ENCODE data around the gene HEG1. TPM values are rescaled to one million over a fixed set of nuclear protein-coding genes. Genes with fewer than 3 reads are reported as not detected.

Gene HEG1
- polyA plus RNA-seq, 1 experiment: 98.3 TPM

- Histone ChIP-seq H3K9me3 (ENCODE audit: control insufficient read depth, insufficient read depth, low read length) (no peaks in the 10 kb centered on the region), H3K27ac (ENCODE audit: low read depth, low read length) (no peak overlapping the region), H3K4me3 (ENCODE audit: low read depth, low read length) (no peak overlapping the region), H3K27me3 (ENCODE audit: control insufficient read depth, insufficient read depth, low read length) (no peaks in the 10 kb centered on the region)
- ChIA-PET POLR2A (no interaction called here), CTCF (no interaction called here)
- TF ChIP-seq, protein P1, sequence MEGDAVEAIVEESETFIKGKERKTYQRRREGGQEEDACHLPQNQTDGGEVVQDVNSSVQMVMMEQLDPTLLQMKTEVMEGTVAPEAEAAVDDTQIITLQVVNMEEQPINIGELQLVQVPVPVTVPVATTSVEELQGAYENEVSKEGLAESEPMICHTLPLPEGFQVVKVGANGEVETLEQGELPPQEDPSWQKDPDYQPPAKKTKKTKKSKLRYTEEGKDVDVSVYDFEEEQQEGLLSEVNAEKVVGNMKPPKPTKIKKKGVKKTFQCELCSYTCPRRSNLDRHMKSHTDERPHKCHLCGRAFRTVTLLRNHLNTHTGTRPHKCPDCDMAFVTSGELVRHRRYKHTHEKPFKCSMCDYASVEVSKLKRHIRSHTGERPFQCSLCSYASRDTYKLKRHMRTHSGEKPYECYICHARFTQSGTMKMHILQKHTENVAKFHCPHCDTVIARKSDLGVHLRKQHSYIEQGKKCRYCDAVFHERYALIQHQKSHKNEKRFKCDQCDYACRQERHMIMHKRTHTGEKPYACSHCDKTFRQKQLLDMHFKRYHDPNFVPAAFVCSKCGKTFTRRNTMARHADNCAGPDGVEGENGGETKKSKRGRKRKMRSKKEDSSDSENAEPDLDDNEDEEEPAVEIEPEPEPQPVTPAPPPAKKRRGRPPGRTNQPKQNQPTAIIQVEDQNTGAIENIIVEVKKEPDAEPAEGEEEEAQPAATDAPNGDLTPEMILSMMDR (IDR thresholded peaks at IDR 0.05; ENCODE audit: low read depth, low read length): no peak
- DNase-seq (ENCODE audit: low read depth, low spot score): no peak
Measured at GRCh38 chr3:124974691-124975090, 81.1 kb downstream of the HEG1 start.

- POLR2A ChIA-PET: no interaction called here
- CTCF ChIA-PET: no interaction called here
- DNase-seq (ENCODE audit: low read depth, low spot score): no peak
Measured at GRCh38 chr3:124973290-124973689, 82.5 kb downstream of the HEG1 start.

GRCh38 chr3:124972457-124972856 lies 83.3 kb downstream of the HEG1 start:
- Histone ChIP-seq H3K27ac (ENCODE audit: low read depth, low read length) (no peak overlapping the region), H3K9me3 (ENCODE audit: control insufficient read depth, insufficient read depth, low read length) (no peaks in the 10 kb centered on the region), H3K27me3 (ENCODE audit: control insufficient read depth, insufficient read depth, low read length) (no peaks in the 10 kb centered on the region), H3K4me3 (ENCODE audit: low read depth, low read length) (no peak overlapping the region)
- no peak for DNase-seq (ENCODE audit: low read depth, low spot score)
- CTCF ChIA-PET: interaction anchor here (0.5 to 0.9 kb wide), 2 partner anchors 40 to 72 kb away, joined by 3 read pairs; no protein-coding TSS in a partner anchor
- POLR2A ChIA-PET: no interaction called here
- TF ChIP-seq, protein P1 (IDR thresholded peaks at IDR 0.05; ENCODE audit: low read depth, low read length): no peak

More at GRCh38 chr3:124973290-124973689, 82.5 kb downstream of the HEG1 start:
- H3K9me3 ChIP-seq (ENCODE audit: control insufficient read depth, insufficient read depth, low read length): no peaks in the 10 kb centered on the region
- no peaks in the 10 kb centered on the region for H3K27me3 ChIP-seq (ENCODE audit: control insufficient read depth, insufficient read depth, low read length)
- no peak overlapping the region for H3K27ac ChIP-seq (ENCODE audit: low read depth, low read length)
- TF ChIP-seq, protein P1 (IDR thresholded peaks at IDR 0.05; ENCODE audit: low read depth, low read length): no peak
- no peak overlapping the region for H3K4me3 ChIP-seq (ENCODE audit: low read depth, low read length)

DNA sequence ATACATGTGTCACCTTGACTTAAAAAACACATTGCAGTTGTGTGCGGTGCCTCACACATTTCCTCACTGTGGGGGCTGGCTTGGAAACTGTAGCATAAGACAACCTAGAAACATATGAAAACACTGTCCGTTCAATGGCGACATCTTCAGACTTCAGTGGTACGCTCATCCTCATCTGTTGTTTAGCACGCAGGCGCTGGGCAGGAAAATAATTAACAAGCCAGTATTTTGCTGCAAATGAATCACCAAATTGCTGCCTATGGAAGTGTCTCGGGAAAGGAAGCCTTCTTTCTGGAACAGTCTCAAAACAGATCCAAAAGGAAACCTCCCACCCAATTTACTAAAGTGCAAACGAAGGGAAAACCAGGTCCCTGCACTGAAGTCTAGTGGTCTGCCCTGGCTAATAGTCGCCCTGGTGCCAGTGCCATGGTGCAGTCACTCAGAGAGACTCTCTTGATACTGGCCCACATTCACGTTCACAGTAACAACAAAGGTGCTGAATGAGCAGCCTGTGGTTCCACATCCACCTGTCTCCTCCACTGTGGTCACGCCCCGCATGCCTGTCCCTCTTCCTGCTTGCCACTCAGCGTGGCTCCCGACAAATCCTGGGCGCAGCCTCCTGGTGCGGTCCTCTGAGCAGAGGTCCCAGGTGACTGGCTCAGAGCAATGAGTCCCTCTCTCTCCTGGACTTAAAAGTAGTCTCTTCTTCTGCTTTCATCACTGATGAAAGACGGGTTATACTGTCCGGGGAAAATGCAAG lies 85.7 kb downstream of the HEG1 start:
- no peak overlapping the region for H3K4me3 ChIP-seq (ENCODE audit: low read depth, low read length)
- POLR2A ChIA-PET: no interaction called here
- no peak for DNase-seq (ENCODE audit: low read depth, low spot score)
- H3K27ac ChIP-seq (ENCODE audit: low read depth, low read length): no peak overlapping the region
- no peaks in the 10 kb centered on the region for H3K9me3 ChIP-seq (ENCODE audit: control insufficient read depth, insufficient read depth, low read length)
- TF ChIP-seq, protein P1 (IDR thresholded peaks at IDR 0.05; ENCODE audit: low read depth, low read length): no peak
- CTCF ChIA-PET: interaction anchor here (0.8 kb wide), 1 partner anchor 69 kb away, joined by 3 read pairs; no protein-coding TSS in a partner anchor
- no peaks in the 10 kb centered on the region for H3K27me3 ChIP-seq (ENCODE audit: control insufficient read depth, insufficient read depth, low read length)

- Histone ChIP-seq H3K4me3 (ENCODE audit: low read depth, low read length) (no peak overlapping the region), H3K27me3 (ENCODE audit: control insufficient read depth, insufficient read depth, low read length) (no peaks in the 10 kb centered on the region), H3K9me3 (ENCODE audit: control insufficient read depth, insufficient read depth, low read length) (no peaks in the 10 kb centered on the region), H3K27ac (ENCODE audit: low read depth, low read length) (no peak overlapping the region)
- TF ChIP-seq, protein P1 (IDR thresholded peaks at IDR 0.05; ENCODE audit: low read depth, low read length): no peak
- POLR2A ChIA-PET: no interaction called here
- CTCF ChIA-PET: interaction anchor here (0.8 kb wide), 1 partner anchor 68 kb away, joined by 3 read pairs; no protein-coding TSS in a partner anchor
- DNase-seq (ENCODE audit: low read depth, low spot score): no peak
Measured at GRCh38 chr3:124969190-124969589, 86.6 kb downstream of the HEG1 start.
